Neural crest cell (in vitro differentiated cells): ENCODE measurements around the gene PHACTR2. TPM values are rescaled to one million over a fixed set of nuclear protein-coding genes. Genes with fewer than 3 reads are reported as not detected.

Experiments
- DNase-seq: peaks from one replicate; pipeline ENCODE4 v3.0.0; 2021; ENCODE audit warnings: low read depth, mixed read lengths, low spot score
- H3K27ac Mint-ChIP-seq: one replicate; pipeline ENCODE4 v1.8.0; 2021; ENCODE audit warnings: mild to moderate bottlenecking, mixed read lengths; ENCODE audit not compliant: unreplicated experiment
- H3K27me3 Mint-ChIP-seq: 2 replicates; pipeline ENCODE4 v1.8.0; 2021; ENCODE audit warnings: low read depth, mild to moderate bottlenecking, mixed read lengths
- H3K36me3 Mint-ChIP-seq: 2 replicates; pipeline ENCODE4 v1.8.0; 2021; ENCODE audit warnings: low read depth, mild to moderate bottlenecking, mixed read lengths
- H3K4me1 Mint-ChIP-seq: 2 replicates; pipeline ENCODE4 v1.8.0; 2021; ENCODE audit warnings: mixed read lengths
- H3K4me3 Mint-ChIP-seq: one replicate; pipeline ENCODE4 v1.8.0; 2021; ENCODE audit warnings: mild to moderate bottlenecking, mixed read lengths
- H3K9me3 Mint-ChIP-seq: 2 replicates; pipeline ENCODE4 v1.8.0; 2021; ENCODE audit warnings: mixed read lengths
- CTCF ChIP-seq: fragments of 200-600 bp; sonication (generic); conservative IDR thresholded peaks from 2 replicates; pipeline ENCODE4 v1.5.0; 2021; ENCODE audit warnings: antibody characterized with exemption, mild to moderate bottlenecking
- total RNA-seq: library from RNA; stranded (reverse); gene quantifications from 2 replicates; pipeline ENCODE4 v1.2.1, GENCODE V29; 2021

The PHACTR2 gene
- total RNA-seq, 1 donor from 2014 or later: 15.1 TPM

DNA sequence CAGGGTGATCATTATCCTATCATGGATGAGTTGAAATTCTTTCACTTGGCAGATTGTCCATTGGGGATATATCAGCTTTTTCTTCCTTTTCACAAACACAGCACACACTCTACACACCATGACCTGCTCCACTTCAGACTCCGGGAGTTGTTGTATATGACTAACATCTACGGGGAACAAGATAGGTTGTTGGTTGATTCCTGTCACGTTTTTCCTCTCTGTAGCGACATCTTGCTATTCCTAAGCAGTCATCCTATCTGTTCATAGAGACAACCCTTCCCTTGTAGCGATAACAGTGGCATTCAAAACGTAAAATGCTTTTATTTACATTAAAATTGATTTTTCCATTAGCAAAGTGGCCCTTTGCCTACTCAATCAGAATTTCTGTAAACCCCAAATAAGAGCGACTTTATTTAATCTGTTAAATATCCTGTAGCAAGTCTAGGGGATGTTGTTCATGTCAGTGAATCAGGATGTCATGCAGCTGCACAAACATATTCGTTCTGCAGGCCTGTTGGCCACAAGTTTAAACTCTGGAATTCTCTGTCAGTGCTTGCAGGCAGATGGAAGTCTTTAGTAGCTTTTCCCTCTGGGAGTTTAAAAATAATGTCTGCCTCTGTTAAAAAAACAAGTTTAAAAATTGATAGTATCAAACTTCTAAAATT lies 23.1 kb downstream of the PHACTR2 start:
- Mint-ChIP-seq H3K36me3 (peaks cover 5% of the 10 kb centered on the region), H3K27ac (no peak overlapping the region), H3K4me3 (no peak overlapping the region), H3K27me3 (no peaks in the 10 kb centered on the region), H3K4me1 (peaks cover 9% of the 10 kb centered on the region), H3K9me3 (peaks cover 9% of the 10 kb centered on the region)
- no peak for TF ChIP-seq CTCF
- DNase-seq: no peak

GRCh38 chr6:143701349-143702234 lies 23.8 kb downstream of the PHACTR2 start:
- H3K27ac Mint-ChIP-seq: no peak overlapping the region

DNA sequence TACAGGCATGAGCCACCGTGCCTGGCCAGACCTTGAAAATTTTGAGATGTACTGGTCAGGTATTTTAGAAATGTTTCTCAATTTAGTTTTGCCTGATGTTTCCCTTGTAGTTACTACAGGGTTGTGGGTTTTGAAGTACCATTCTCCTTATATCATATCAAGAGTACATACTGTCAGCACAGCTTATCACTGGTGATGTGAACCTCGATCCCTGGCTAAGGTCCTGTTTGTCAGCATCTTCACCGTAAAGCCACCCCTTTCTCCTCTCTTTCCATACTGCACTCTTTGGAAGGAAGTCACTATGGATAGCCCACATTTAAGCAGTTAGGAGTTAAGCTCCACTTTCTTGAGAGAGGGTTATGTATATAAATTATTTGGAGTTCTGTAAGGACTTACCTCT lies 27.8 kb downstream of the PHACTR2 start:
- Mint-ChIP-seq H3K4me1 (no peaks in the 10 kb centered on the region), H3K9me3 (peaks cover 16% of the 10 kb centered on the region), H3K27ac (no peak overlapping the region), H3K36me3 (peaks cover 5% of the 10 kb centered on the region), H3K4me3 (no peak overlapping the region), H3K27me3 (no peaks in the 10 kb centered on the region)
- no peak for TF ChIP-seq CTCF
- DNase-seq: no peak

More at GRCh38 chr6:143701349-143702234, 23.8 kb downstream of the PHACTR2 start:
- Mint-ChIP-seq H3K9me3 (peaks cover 15% of the 10 kb centered on the region), H3K4me3 (no peak overlapping the region), H3K4me1 (peaks cover 9% of the 10 kb centered on the region), H3K27me3 (no peaks in the 10 kb centered on the region), H3K36me3 (peaks cover 9% of the 10 kb centered on the region)
- TF ChIP-seq CTCF: no peak
- no peak for DNase-seq

DNA sequence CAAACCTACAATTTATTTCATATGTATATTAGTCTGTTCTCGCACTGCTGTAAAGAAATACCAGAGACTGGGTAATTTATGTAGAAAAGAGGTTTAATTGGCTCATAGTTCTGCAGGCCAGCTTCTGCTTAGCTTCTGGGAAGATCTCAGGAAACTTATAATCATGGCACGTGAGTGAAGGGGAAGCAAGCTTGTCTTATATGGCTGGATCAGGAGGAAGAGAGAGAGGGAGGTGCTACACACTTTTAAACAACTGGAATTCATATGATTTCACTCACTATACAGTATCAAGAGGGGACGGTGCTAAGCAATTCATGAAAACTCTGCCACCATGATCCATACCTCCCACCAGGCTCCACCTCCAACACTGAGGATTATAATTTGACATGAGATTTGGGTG lies 29.9 kb downstream of the PHACTR2 start:
- Mint-ChIP-seq H3K4me1 (no peaks in the 10 kb centered on the region), H3K9me3 (peaks cover 16% of the 10 kb centered on the region), H3K4me3 (no peak overlapping the region), H3K36me3 (peaks cover 5% of the 10 kb centered on the region), H3K27me3 (no peaks in the 10 kb centered on the region), H3K27ac (no peak overlapping the region)
- no peak for TF ChIP-seq CTCF
- no peak for DNase-seq

DNA sequence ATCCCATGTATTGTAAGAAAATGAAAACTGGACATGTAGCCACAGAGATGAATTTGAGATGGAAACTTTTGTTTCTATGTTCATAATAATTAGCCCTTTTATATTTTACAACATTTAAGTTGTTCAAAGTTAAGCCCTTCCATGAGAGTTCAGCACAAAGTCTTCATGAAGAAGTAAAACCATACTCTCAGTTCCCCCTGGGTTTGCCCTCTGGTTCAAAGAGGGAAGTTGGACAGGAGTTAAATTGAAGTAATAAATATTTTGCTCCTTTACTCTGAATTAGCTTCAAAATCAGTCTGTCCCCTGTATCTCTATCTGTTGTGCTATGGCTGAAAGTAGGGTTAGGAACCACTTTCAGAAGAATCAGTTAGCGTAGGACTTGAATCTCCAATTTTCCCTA lies 31.1 kb downstream of the PHACTR2 start:
- H3K4me3 Mint-ChIP-seq: no peak overlapping the region
- H3K27ac Mint-ChIP-seq: no peak overlapping the region
- no peak for DNase-seq
- H3K4me1 Mint-ChIP-seq: no peaks in the 10 kb centered on the region
- peaks cover 5% of the 10 kb centered on the region for H3K36me3 Mint-ChIP-seq
- no peaks in the 10 kb centered on the region for H3K27me3 Mint-ChIP-seq
- TF ChIP-seq CTCF: no peak
- peaks cover 16% of the 10 kb centered on the region for H3K9me3 Mint-ChIP-seq
